ENCODE results near the gene SUMO4.

SUMO4 gene

GRCh38 chr6:149368065-149368464 is 32.0 kb upstream of the SUMO4 start:
- ChIA-PET POLR2A (no interaction called here), CTCF (no interaction called here)
- no peak for TF ChIP-seq NFRKB (IDR thresholded peaks at IDR 0.05)
- TF ChIP-seq HDGF (IDR thresholded peaks at IDR 0.05; ENCODE audit: borderline replicate concordance) = no peak
- no peak for TF ChIP-seq FOXA1 (IDR thresholded peaks at IDR 0.05)
- TF ChIP-seq ZNF384 (IDR thresholded peaks at IDR 0.05) = no peak
- no peak for TF ChIP-seq L3MBTL2 (conservative IDR thresholded peaks at IDR 0.05)
- no peak for TF ChIP-seq FOXM1 (IDR thresholded peaks at IDR 0.05; ENCODE audit: borderline replicate concordance)
- TF ChIP-seq CTBP1 (IDR thresholded peaks at IDR 0.05; ENCODE audit: borderline replicate concordance) = no peak
- no peak for TF ChIP-seq BHLHE40 (IDR thresholded peaks at IDR 0.05; ENCODE audit: borderline replicate concordance)
- TF ChIP-seq SP1 (IDR thresholded peaks at IDR 0.05) = no peak
- no peak for TF ChIP-seq ELF4 (IDR thresholded peaks at IDR 0.05)
- no peak for TF ChIP-seq FOXK2 (IDR thresholded peaks at IDR 0.05)
- TF ChIP-seq SUZ12 (IDR thresholded peaks at IDR 0.05) = no peak
- TF ChIP-seq TARDBP (IDR thresholded peaks at IDR 0.05) = no peak
- TF ChIP-seq, protein P1, sequence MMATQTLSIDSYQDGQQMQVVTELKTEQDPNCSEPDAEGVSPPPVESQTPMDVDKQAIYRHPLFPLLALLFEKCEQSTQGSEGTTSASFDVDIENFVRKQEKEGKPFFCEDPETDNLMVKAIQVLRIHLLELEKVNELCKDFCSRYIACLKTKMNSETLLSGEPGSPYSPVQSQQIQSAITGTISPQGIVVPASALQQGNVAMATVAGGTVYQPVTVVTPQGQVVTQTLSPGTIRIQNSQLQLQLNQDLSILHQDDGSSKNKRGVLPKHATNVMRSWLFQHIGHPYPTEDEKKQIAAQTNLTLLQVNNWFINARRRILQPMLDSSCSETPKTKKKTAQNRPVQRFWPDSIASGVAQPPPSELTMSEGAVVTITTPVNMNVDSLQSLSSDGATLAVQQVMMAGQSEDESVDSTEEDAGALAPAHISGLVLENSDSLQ (IDR thresholded peaks at IDR 0.05) = no peak
- DNase-seq (ENCODE audit: extremely low spot score) = no peak

DNA sequence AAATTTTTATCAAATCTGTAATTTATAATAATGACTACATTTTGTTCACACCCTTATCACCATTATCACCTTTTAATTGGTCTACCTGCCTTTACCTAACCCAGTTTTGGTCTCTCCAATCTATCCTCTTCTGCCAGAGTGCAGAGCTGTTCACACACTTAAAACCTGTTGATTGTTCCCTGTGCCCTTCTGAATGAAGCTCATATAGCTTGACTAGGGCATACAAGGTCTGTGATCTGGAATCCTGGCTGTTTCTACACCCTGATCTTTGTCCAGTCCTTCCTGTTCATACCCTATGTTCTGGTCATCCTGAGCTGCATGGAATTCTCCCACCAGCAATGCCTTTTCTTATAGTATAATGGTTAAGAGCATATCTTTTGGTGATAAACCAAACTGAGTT is 28.9 kb upstream of the SUMO4 start:
- TF ChIP-seq ZNF384 (IDR thresholded peaks at IDR 0.05) = no peak
- no peak for TF ChIP-seq BHLHE40 (IDR thresholded peaks at IDR 0.05; ENCODE audit: borderline replicate concordance)
- ChIA-PET POLR2A (no interaction called here), CTCF (no interaction called here)
- no peak for DNase-seq (ENCODE audit: extremely low spot score)

- TF ChIP-seq SP1 (IDR thresholded peaks at IDR 0.05) = no peak
- POLR2A ChIA-PET = no interaction called here
- DNase-seq (ENCODE audit: extremely low spot score) = no peak
- CTCF ChIA-PET = no interaction called here
Measured at GRCh38 chr6:149372062-149372461, 28.0 kb upstream of the SUMO4 start.

DNA sequence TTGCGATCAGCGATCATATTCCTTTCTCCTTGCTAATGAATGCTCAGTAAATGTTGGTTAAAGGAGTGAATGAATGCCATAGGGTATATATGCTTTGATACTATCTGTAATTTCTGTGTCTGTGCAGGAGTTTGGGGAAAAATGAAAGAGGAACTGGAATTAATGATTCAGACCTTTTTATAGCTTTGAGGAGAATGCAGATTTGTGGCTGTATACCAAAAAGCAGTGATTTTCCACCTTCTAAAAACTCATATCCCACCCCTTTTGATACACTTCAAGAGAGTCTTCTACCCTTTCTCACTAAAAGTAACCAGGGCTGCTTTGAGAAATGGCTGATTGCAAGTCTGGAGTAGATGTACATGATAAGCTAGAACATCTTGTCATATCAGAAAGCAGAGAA is 26.6 kb upstream of the SUMO4 start:
- TF ChIP-seq ELF4 (IDR thresholded peaks at IDR 0.05) = no peak
- TF ChIP-seq NFRKB (IDR thresholded peaks at IDR 0.05) = no peak
- TF ChIP-seq L3MBTL2 (conservative IDR thresholded peaks at IDR 0.05) = no peak
- TF ChIP-seq CTBP1 (IDR thresholded peaks at IDR 0.05; ENCODE audit: borderline replicate concordance) = no peak
- TF ChIP-seq FOXM1 (IDR thresholded peaks at IDR 0.05; ENCODE audit: borderline replicate concordance) = no peak
- TF ChIP-seq FOXA1 (IDR thresholded peaks at IDR 0.05) = no peak
- TF ChIP-seq, protein P1 (IDR thresholded peaks at IDR 0.05) = no peak
- TF ChIP-seq FOXK2 (IDR thresholded peaks at IDR 0.05) = no peak
- TF ChIP-seq ZNF384 (IDR thresholded peaks at IDR 0.05) = no peak
- ChIA-PET POLR2A (no interaction called here), CTCF (no interaction called here)
- no peak for DNase-seq (ENCODE audit: extremely low spot score)

- POLR2A ChIA-PET = no interaction called here
Measured at GRCh38 chr6:149379977-149380376, 20.1 kb upstream of the SUMO4 start.

GRCh38 chr6:149380523-149380922 is 19.5 kb upstream of the SUMO4 start:
- no peak for DNase-seq (ENCODE audit: extremely low spot score)
- POLR2A ChIA-PET = no interaction called here
- CTCF ChIA-PET = no interaction called here
- TF ChIP-seq FOXA1 (IDR thresholded peaks at IDR 0.05) = no peak
- no peak for TF ChIP-seq CTBP1 (IDR thresholded peaks at IDR 0.05; ENCODE audit: borderline replicate concordance)
- TF ChIP-seq, protein P1 (IDR thresholded peaks at IDR 0.05) = no peak
- no peak for TF ChIP-seq FOXK2 (IDR thresholded peaks at IDR 0.05)
- TF ChIP-seq ARNT (IDR thresholded peaks at IDR 0.05) = no peak
- no peak for TF ChIP-seq BHLHE40 (IDR thresholded peaks at IDR 0.05; ENCODE audit: borderline replicate concordance)
- no peak for TF ChIP-seq FOXM1 (IDR thresholded peaks at IDR 0.05; ENCODE audit: borderline replicate concordance)
- TF ChIP-seq ZNF384 (IDR thresholded peaks at IDR 0.05) = no peak
- TF ChIP-seq TARDBP (IDR thresholded peaks at IDR 0.05) = no peak
- TF ChIP-seq NFRKB (IDR thresholded peaks at IDR 0.05) = no peak

More at GRCh38 chr6:149379977-149380376, 20.1 kb upstream of the SUMO4 start:
- CTCF ChIA-PET = no interaction called here
- no peak for DNase-seq (ENCODE audit: extremely low spot score)
- TF ChIP-seq CTBP1 (IDR thresholded peaks at IDR 0.05; ENCODE audit: borderline replicate concordance) (no peak), LEF1 (IDR thresholded peaks at IDR 0.05; ENCODE audit: borderline replicate concordance) (no peak), FOXA1 (IDR thresholded peaks at IDR 0.05) (no peak), L3MBTL2 (conservative IDR thresholded peaks at IDR 0.05) (no peak), ELF4 (IDR thresholded peaks at IDR 0.05) (no peak), SP1 (IDR thresholded peaks at IDR 0.05) (no peak), FOXK2 (IDR thresholded peaks at IDR 0.05) (no peak), SUZ12 (IDR thresholded peaks at IDR 0.05) (no peak)
- TF ChIP-seq, protein P1 (IDR thresholded peaks at IDR 0.05) = no peak

GRCh38 chr6:149383371-149383770 is 16.7 kb upstream of the SUMO4 start:
- no peak for TF ChIP-seq FOXA1 (IDR thresholded peaks at IDR 0.05)
- TF ChIP-seq CTBP1 (IDR thresholded peaks at IDR 0.05; ENCODE audit: borderline replicate concordance) = no peak
- no peak for TF ChIP-seq FOXM1 (IDR thresholded peaks at IDR 0.05; ENCODE audit: borderline replicate concordance)
- no peak for TF ChIP-seq LEF1 (IDR thresholded peaks at IDR 0.05; ENCODE audit: borderline replicate concordance)
- no peak for TF ChIP-seq HDGF (IDR thresholded peaks at IDR 0.05; ENCODE audit: borderline replicate concordance)
- TF ChIP-seq BHLHE40 (IDR thresholded peaks at IDR 0.05; ENCODE audit: borderline replicate concordance) = no peak
- TF ChIP-seq L3MBTL2 (conservative IDR thresholded peaks at IDR 0.05) = no peak
- TF ChIP-seq TARDBP (IDR thresholded peaks at IDR 0.05) = no peak
- TF ChIP-seq ELF4 (IDR thresholded peaks at IDR 0.05) = no peak
- TF ChIP-seq SP1 (IDR thresholded peaks at IDR 0.05) = no peak
- TF ChIP-seq NFRKB (IDR thresholded peaks at IDR 0.05) = no peak
- no peak for TF ChIP-seq SUZ12 (IDR thresholded peaks at IDR 0.05)
- TF ChIP-seq ZNF384 (IDR thresholded peaks at IDR 0.05) = no peak
- TF ChIP-seq, protein P1 (IDR thresholded peaks at IDR 0.05) = no peak
- TF ChIP-seq ARNT (IDR thresholded peaks at IDR 0.05) = no peak
- TF ChIP-seq FOXK2 (IDR thresholded peaks at IDR 0.05) = no peak
- DNase-seq (ENCODE audit: extremely low spot score) = no peak
- ChIA-PET CTCF (no interaction called here), POLR2A (no interaction called here)

Data from HEK293T (cell line).